HG03457 (cell line): Measurements from ENCODE around the gene ZNF765.
A peak's percentile ranks its signal among the peaks of the same experiment; 100 is the strongest.
"Not testable (repeated sequence)": the region's sequence is repeated elsewhere in the genome, so short reads cannot be mapped to it uniquely, and the experiment has no call there.

ENCODE experiments used
- ATAC-seq: cut with Tn5 transposase; IDR thresholded peaks from one replicate; pipeline ENCODE4 v1.9.1; 2021; ENCODE audit warnings: moderate number of reproducible peaks; ENCODE audit not compliant: unreplicated experiment

ZNF765 gene

GRCh38 chr19:53394974-53395839, at the start of gene ZNF765:
Gene ZNF765 (plus strand): TSS chr19:53395149. CDS start chr19:53398016, 2,867 bp downstream.
- peak; percentile 80 for ATAC-seq

GRCh38 chr19:53355739-53356138, 39.2 kb upstream of the ZNF765 start:
- no peak for ATAC-seq

DNA sequence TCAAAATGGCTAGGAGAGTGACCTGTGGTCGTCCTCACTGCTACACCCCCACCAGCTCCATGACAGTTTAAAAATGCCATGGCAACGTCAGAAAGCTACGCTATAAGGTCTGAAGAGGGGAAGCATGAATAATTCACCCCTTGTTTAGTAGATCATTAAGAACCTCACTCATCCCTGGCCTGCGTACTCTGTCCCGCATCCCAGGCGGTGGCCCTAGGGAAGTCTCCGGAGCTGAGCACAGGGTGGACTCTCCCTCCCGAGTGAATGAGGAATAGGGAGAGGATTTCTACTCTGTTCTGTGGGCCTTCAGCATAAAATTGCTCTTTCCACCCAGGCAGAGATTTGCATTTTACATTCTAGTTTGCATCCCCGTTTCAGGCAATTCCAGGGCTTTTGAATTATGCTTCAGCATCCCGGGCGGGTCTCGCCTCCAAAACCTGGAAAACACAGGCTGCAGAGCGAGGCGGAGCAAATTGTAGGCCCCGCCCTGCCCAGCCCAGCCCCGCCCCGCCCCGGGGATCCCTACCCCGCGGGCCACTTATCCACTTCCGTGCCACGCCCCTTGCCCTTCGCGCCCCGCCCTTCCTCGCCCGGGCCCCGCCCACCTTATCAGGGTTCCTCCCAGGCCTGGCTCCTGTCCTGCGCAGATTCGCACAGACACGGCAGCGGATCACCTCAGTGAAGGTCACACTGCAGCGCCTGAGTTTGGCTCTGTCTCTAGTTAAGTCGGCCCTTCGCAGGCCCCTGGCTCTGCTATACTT, 36.9 kb upstream of the ZNF765 start:
- no peak for ATAC-seq

DNA sequence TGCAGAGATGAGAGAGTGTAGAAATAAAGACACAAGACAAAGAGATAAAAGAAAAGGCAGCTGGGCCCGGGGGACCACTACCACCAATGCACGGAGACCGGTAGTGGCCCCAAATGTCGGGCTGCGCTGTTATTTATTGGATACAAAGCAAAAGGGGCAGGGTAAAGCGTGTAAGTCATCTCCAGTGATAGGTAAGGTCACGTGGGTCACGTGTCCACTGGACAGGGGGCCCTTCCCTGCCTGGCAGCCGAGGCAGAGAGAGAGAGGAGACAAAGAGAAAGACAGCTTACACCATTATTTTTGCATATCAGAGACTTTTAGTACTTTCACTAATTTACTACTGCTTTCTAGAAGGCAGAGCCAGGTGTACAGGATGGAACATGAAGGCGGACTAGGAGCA, 34.9 kb upstream of the ZNF765 start:
- not testable (repeated sequence) for ATAC-seq

DNA sequence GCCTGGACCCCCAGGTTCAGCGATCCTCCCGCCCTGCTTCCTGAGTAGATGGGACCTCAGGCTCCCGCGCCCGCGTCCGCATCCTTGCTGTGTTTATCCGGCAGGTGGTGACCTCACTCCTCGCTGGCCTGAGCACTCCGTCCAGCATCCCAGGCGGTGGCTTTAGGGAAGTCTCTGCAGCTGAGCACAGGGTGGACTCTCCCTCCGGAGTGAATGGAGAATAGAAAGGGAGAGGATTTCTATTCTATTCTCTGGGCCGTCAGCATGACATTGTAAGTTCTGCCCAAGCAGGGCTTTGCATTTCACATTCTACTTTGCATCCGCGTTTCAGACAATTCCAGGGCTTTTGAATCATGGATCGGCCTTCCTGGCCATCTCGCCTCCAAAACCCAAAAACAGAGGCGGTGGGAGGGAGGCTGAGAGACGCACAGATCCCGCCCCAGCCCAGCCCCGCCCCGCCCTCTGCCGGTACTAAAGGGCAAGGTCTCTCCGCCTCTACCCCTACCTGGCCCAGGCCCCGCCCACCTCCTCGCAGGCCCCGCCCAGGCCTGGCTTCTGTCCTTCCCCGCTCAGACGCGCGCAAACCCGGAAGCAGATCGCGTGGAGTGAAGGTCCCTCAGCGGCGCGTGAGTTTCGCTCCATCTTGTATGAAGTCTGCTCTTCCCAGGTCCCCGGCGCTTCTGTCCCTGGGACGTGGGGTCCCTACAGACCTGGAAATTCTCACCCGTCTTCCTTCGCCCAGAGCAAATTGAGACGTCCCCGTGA, 29.6 kb upstream of the ZNF765 start, which contains the start of gene ZNF525:
Gene ZNF525, plus strand, starts transcription at position 572 of the 765 bp plus-strand sequence. CDS start 6,577 bp downstream, outside the sequence.
- ATAC-seq, result peak; percentile 93

DNA sequence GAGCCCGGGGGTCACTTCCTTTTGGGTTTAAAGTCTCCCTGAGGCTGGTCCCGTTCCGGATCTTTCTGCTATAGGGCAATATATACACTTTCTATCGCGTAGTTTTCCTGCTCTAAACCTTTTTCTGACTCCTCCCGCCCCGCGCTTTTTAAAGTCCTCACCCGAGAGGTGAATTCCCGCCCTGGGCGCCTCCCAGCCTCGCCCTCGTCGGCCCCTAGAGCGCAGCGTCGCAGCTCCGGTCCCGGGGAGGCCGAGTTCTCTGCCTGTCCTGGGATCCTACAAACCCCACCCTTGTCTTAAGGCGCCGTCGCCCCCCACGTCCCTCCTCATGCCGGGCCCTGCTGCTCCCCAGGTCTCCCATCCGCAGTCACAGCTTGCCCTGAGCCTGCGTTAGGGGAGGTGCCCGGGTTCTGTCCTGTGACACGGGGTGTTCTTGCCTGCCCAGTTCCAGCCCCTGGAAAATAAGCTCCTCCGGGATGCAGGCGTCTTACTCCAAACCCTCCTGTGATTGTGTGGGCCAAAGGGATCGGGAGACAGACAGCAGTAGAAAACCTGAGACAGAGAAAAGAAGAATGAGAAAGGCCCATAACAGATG, 29.0 kb upstream of the ZNF765 start:
- no peak for ATAC-seq

DNA sequence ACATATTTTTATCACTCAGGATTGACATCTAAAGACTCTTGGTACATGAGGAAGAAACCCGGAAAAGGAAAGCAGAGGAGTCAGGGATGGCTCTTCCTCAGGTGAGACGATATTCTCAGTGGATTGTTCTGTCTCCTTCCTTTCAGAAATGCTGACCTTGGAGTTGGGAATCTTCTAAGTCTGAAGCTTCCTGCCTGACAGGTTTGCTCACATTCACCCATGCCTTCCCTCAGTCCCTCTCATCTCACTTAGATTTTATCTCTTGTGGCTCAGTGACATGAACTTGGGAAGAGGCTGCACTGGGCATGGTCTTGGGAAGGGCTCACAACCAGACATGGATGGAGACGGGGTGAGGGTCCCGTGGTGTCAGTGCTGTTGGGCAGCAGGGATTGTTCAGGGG, 22.8 kb upstream of the ZNF765 start:
- ATAC-seq, result no peak

DNA sequence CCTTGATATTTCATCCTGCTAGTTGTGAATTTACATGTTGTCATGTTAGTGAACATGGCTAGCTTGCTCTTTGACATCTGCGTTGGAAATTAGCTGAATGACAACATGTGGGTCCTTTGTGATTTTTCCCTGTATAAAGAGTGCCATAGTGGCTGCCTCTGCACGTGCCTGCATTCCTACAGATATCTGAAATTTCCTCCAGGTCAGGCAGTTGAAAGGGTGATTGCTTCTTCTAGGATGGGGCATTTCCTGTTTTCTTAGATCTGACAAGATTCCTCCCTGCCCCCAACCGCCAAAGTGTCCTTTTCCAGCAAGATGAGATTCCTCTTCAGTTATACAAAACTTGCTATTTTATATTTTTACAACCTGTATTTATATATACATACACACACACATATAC, 20.7 kb upstream of the ZNF765 start:
- ATAC-seq, result no peak

DNA sequence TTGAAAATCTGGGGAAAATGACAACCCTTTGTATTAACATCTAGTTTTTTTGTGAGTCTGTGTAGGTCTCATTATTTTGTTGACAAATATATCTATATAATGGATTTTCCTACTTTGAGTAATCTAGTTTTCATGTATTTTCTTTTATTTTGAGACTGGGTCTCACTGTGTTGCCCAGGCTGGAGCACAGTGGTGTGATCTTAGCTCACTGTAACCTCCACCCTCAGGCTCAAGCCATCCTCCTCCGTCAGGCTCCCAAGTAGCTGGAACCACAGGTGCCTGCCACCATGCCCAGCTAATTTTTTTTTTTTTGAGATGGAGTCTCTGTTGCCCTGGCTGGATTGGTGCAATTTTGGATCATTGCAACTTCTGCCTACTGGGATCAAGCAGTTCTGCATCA, 20.2 kb upstream of the ZNF765 start:
- no peak for ATAC-seq

- ATAC-seq, result no peak
These were observed 13.6 kb upstream of the ZNF765 start for GRCh38 chr19:53381376-53381775.

DNA sequence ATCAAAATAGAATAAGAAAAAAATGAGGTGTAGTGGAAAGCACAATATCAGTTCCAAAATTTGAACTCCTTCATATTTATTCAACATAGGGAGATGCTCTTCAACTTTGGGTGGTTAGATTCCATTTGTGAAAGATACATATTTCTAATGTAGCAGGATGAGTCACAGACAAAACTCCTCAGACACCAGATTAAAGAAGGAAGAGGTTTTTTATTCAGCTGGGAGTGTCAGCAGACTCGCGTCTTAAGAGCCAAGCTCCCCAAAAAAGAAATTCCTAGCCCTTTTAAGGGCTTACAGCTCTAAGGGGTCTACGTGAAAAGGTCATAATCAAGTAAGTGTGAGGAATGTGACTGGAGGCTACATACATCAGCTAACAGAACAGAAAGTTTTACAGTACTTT, 6.8 kb upstream of the ZNF765 start:
- no peak for ATAC-seq

- ATAC-seq, result no peak
These were observed 6.0 kb upstream of the ZNF765 start for GRCh38 chr19:53388904-53389303.

GRCh38 chr19:53389571-53389970, 5.4 kb upstream of the ZNF765 start:
- ATAC-seq, result no peak

DNA sequence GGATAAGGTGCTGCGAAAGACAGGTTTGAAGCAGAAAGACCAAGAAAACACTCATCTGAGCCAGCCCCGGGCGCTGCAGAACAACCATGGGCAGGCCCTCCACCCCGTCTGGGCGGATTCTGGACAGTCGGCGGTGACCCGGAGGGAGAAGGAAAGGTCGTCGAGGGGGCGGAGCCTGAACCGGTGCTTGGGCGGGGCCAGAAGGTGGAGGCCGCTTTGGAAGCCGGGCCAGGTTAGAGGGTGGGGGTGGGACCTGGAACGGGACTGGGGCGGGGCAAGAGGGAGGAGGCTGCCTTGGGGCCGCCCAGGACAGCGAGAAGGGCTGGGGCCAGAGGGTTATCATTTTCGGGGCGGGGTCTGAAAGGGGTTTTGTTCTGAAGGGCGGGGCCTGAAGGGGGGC, 5.0 kb upstream of the ZNF765 start:
- ATAC-seq, result no peak

DNA sequence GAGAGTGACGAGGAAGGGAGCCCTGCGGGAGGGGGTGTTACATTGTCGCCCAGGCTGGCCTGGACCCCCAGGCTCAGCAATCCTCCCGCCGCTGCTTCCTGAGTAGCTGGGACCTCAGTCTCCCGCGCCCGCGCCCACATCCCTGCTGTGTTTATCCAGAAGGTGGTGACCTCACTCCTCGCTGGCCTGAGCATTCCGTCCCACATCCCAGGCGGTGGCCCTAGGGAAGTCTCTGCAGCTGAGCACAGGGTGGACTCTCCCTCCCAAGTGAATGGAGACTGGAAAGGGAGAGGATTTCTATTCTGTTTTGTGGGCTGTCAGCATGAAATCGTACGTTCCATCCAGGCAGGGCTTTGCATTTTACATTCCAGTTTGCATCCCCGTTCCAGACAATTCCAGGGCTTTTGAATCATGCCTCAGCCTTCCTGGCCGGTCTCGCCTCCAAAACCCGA, 401 bp upstream of the ZNF765 start:
- no peak for ATAC-seq

GRCh38 chr19:53395840-53396524, 1.0 kb downstream of the ZNF765 start:
- ATAC-seq, result not testable (repeated sequence)

GRCh38 chr19:53396525-53396868, 1.5 kb downstream of the ZNF765 start:
- ATAC-seq, result no peak

DNA sequence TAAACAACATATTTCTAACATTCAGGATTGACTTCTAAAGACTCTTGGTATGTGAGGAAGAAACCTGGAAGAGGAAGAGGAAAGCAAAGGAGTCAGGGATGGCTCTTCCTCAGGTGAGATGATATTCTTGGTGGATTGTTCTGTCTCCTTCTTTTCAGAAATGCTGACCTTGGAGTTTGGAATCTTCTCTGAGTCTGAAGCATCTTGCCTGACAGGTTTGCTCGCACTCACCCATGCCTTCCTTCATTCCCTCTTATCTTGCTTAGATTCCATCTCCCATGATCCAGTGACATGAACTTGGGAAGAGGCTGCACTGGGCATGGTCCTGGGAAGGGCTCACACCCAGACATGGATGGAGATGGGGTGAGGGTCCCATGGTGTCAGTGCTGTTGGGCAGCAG, 3.0 kb downstream of the ZNF765 start:
- not testable (repeated sequence) for ATAC-seq

DNA sequence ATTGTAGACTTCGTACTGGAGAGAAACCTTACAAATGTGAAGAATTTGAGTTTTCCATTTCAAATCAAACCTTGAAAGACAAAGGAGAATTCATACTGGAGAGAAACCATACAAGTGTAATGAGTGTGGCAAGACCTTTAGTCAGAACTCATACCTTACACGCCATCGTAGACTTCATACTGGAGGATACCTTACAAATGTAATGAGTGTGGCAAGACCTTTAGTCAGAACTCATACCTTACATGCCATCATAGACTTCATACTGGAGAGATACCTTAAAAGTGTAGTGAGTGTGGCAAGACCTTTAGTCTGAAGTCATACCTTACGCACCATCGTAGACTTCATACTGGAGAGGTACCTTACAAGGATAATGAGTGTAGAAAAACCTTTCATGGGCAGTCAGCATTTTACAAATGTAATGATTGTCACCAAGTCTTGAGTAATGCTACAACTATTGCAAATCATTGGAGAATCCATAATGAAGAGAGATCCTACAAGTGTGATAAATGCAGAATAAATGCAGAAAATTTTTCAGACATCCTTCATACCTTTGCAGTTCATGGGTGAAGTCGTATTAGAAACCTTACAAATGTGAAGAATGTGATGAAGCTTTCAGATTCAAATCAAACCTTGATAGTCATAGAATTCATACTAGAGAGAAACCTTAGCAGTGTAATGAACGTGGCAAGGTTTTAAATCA, 14.7 kb downstream of the ZNF765 start:
- no peak for ATAC-seq
